ENCODE data around the gene SNX5.

DNA sequence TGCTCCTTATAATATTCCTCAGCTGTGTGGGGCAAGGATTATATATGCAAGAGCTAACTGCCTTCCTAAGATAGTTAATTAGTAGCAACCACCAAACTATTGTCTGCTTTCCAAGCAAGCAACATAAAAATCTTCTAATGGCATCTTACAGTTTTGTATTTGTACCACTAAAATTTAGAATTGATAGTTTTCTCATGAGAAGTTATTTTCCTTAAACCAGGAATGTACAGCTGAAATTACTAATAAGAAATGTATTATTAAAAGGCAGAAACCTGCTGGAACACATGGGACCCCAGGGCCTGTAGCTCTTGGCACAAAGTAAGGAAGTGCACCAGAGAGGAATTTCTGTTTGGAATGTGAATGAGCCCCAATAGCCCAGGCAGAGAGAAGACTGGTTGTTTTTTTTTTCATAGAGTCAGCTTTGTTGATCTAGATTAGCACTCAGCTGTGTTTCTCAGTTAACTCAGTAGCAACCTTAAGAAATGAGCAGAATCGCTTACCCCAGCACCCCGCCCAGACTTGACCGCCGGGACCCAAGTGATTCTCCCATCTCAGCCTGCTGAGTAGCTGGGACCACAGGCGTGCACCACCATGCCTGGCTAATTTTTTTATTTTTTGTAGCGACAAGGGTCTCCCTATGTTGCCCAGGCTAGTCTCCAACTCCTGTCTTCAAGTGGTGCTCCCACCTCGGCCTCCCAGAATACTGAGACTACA lies 2.9 kb upstream of the SNX5 start:
- TF ChIP-seq, protein P1, sequence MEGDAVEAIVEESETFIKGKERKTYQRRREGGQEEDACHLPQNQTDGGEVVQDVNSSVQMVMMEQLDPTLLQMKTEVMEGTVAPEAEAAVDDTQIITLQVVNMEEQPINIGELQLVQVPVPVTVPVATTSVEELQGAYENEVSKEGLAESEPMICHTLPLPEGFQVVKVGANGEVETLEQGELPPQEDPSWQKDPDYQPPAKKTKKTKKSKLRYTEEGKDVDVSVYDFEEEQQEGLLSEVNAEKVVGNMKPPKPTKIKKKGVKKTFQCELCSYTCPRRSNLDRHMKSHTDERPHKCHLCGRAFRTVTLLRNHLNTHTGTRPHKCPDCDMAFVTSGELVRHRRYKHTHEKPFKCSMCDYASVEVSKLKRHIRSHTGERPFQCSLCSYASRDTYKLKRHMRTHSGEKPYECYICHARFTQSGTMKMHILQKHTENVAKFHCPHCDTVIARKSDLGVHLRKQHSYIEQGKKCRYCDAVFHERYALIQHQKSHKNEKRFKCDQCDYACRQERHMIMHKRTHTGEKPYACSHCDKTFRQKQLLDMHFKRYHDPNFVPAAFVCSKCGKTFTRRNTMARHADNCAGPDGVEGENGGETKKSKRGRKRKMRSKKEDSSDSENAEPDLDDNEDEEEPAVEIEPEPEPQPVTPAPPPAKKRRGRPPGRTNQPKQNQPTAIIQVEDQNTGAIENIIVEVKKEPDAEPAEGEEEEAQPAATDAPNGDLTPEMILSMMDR (conservative IDR thresholded peaks at IDR 0.05; ENCODE audit: low read depth, low read length): no peak
- TF ChIP-seq EZH2 (IDR thresholded peaks at IDR 0.05; ENCODE audit: borderline replicate concordance, low read depth, low read length, poor library complexity, severe bottlenecking): no peak
